ENCODE results near the gene EIF4G3.
"Not testable (repeated sequence)": the region's sequence is repeated elsewhere in the genome, so short reads cannot be mapped to it uniquely, and the experiment has no call there.

Gene EIF4G3

GRCh38 chr1:21176586-21177555 is at the start of gene EIF4G3:
EIF4G3 (minus strand) TSS chr1:21176897; CDS start chr1:21002742, 174,155 bp downstream.
- in situ Hi-C loops (cut with MboI; ENCODE audit: low sequenced_read_pairs) = loop anchor here (25.0 kb wide), 1 partner anchor 490 kb away; no protein-coding TSS in a partner anchor

GRCh38 chr1:21225065-21225464 is 48.4 kb upstream of the EIF4G3 start:
- in situ Hi-C loops (cut with MboI; ENCODE audit: low sequenced_read_pairs) = no loop called here

GRCh38 chr1:21220815-21221214 is 44.1 kb upstream of the EIF4G3 start:
- in situ Hi-C loops (cut with MboI; ENCODE audit: low sequenced_read_pairs) = no loop called here

GRCh38 chr1:21219674-21220073 is 43.0 kb upstream of the EIF4G3 start:
- in situ Hi-C loops (cut with MboI; ENCODE audit: low sequenced_read_pairs) = no loop called here

GRCh38 chr1:21217812-21218596 is 41.3 kb upstream of the EIF4G3 start:
- in situ Hi-C loops (cut with MboI; ENCODE audit: low sequenced_read_pairs) = no loop called here

- in situ Hi-C loops (cut with MboI; ENCODE audit: low sequenced_read_pairs) = no loop called here
Observed at GRCh38 chr1:21216835-21217811, 40.4 kb upstream of the EIF4G3 start.

- in situ Hi-C loops (cut with MboI; ENCODE audit: low sequenced_read_pairs) = no loop called here
Observed at GRCh38 chr1:21212126-21212525, 35.4 kb upstream of the EIF4G3 start.

GRCh38 chr1:21208137-21208700 is 31.5 kb upstream of the EIF4G3 start:
- in situ Hi-C loops (cut with MboI; ENCODE audit: low sequenced_read_pairs) = not testable (repeated sequence)

GRCh38 chr1:21206117-21206516 is 29.4 kb upstream of the EIF4G3 start:
- in situ Hi-C loops (cut with MboI; ENCODE audit: low sequenced_read_pairs) = no loop called here

- in situ Hi-C loops (cut with MboI; ENCODE audit: low sequenced_read_pairs) = no loop called here
Observed at GRCh38 chr1:21205416-21205815, 28.7 kb upstream of the EIF4G3 start.

- in situ Hi-C loops (cut with MboI; ENCODE audit: low sequenced_read_pairs) = no loop called here
Observed at GRCh38 chr1:21201650-21202049, 25.0 kb upstream of the EIF4G3 start.

GRCh38 chr1:21201238-21201637 is 24.5 kb upstream of the EIF4G3 start:
- in situ Hi-C loops (cut with MboI; ENCODE audit: low sequenced_read_pairs) = not testable (repeated sequence)

- in situ Hi-C loops (cut with MboI; ENCODE audit: low sequenced_read_pairs) = no loop called here
Observed at GRCh38 chr1:21200767-21201166, 24.1 kb upstream of the EIF4G3 start.

GRCh38 chr1:21198929-21199328 is 22.2 kb upstream of the EIF4G3 start:
- in situ Hi-C loops (cut with MboI; ENCODE audit: low sequenced_read_pairs) = loop anchor here (25.0 kb wide), 1 partner anchor 512 kb away; no protein-coding TSS in a partner anchor

- in situ Hi-C loops (cut with MboI; ENCODE audit: low sequenced_read_pairs) = loop anchor here (25.0 kb wide), 1 partner anchor 506 kb away; no protein-coding TSS in a partner anchor
Observed at GRCh38 chr1:21192871-21193270, 16.2 kb upstream of the EIF4G3 start.

GRCh38 chr1:21192284-21192683 is 15.6 kb upstream of the EIF4G3 start:
- in situ Hi-C loops (cut with MboI; ENCODE audit: low sequenced_read_pairs) = loop anchor here (25.0 kb wide), 1 partner anchor 505 kb away; no protein-coding TSS in a partner anchor

GRCh38 chr1:21190771-21191170 is 14.1 kb upstream of the EIF4G3 start:
- in situ Hi-C loops (cut with MboI; ENCODE audit: low sequenced_read_pairs) = loop anchor here (25.0 kb wide), 1 partner anchor 503 kb away; no protein-coding TSS in a partner anchor

GRCh38 chr1:21189906-21190500 is 13.3 kb upstream of the EIF4G3 start:
- in situ Hi-C loops (cut with MboI; ENCODE audit: low sequenced_read_pairs) = loop anchor here (25.0 kb wide), 1 partner anchor 503 kb away; no protein-coding TSS in a partner anchor

- in situ Hi-C loops (cut with MboI; ENCODE audit: low sequenced_read_pairs) = loop anchor here (25.0 kb wide), 1 partner anchor 502 kb away; no protein-coding TSS in a partner anchor
Observed at GRCh38 chr1:21189421-21189820, 12.7 kb upstream of the EIF4G3 start.

Measured in HL-60/S4 treated with phorbol 12-myristate 13-acetate at 8.2 ng/mL for 4 days and 3 days (cell line).